ENCODE measurements around the gene SETD1A. TPM values are rescaled to one million over a fixed set of nuclear protein-coding genes. Genes with fewer than 3 reads are reported as not detected.

The SETD1A gene
- total RNA-seq, 1 donor from 2014 or later: 1.6 TPM

DNA sequence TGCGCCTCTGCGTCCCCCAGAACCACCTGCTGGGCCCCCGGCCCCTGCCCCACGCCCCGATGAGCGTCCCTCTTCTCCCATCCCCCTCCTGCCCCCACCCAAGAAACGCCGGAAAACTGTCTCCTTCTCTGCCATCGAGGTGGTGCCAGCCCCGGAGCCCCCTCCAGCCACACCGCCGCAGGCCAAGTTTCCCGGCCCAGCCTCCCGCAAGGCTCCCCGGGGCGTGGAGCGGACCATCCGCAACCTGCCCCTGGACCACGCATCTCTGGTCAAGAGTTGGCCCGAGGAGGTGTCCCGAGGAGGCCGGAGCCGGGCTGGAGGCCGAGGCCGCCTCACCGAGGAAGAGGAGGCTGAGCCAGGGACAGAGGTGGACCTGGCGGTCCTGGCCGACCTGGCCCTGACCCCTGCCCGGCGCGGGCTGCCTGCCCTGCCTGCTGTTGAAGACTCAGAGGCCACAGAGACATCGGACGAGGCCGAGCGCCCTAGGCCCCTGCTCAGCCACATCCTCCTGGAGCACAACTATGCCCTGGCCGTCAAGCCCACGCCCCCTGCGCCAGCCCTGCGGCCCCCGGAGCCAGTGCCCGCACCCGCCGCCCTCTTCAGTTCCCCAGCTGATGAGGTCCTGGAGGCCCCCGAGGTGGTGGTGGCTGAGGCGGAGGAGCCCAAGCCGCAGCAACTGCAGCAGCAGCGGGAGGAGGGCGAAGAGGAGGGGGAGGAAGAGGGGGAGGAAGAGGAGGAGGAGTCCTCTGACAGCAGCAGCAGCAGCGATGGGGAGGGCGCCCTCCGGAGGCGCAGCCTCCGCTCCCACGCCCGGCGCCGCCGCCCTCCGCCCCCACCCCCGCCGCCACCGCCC, 21.8 kb downstream of the SETD1A start:
- no peak for FAIRE-seq
- DNase-seq (ENCODE audit: low spot score in 2 of 2): no peak

- no peak for FAIRE-seq
Measured at GRCh38 chr16:30980023-30980371, 22.4 kb downstream of the SETD1A start.

GRCh38 chr16:30980434-30980833, 22.9 kb downstream of the SETD1A start:
- DNase-seq (ENCODE audit: low spot score in 2 of 2) (no peak), FAIRE-seq (no peak)

More at GRCh38 chr16:30980023-30980371, 22.4 kb downstream of the SETD1A start:
- no peak for DNase-seq (ENCODE audit: low spot score in 2 of 2)

GRCh38 chr16:30980959-30981358, 23.4 kb downstream of the SETD1A start:
- DNase-seq (ENCODE audit: low spot score in 2 of 2) (no peak), FAIRE-seq (no peak)

GRCh38 chr16:30982548-30983288, 25.2 kb downstream of the SETD1A start:
- FAIRE-seq: no peak
- DNase-seq (ENCODE audit: low spot score in 2 of 2): no peak

GRCh38 chr16:30983289-30983889, 25.8 kb downstream of the SETD1A start:
- no peak for DNase-seq (ENCODE audit: low spot score in 2 of 2)
- no peak for FAIRE-seq

DNA sequence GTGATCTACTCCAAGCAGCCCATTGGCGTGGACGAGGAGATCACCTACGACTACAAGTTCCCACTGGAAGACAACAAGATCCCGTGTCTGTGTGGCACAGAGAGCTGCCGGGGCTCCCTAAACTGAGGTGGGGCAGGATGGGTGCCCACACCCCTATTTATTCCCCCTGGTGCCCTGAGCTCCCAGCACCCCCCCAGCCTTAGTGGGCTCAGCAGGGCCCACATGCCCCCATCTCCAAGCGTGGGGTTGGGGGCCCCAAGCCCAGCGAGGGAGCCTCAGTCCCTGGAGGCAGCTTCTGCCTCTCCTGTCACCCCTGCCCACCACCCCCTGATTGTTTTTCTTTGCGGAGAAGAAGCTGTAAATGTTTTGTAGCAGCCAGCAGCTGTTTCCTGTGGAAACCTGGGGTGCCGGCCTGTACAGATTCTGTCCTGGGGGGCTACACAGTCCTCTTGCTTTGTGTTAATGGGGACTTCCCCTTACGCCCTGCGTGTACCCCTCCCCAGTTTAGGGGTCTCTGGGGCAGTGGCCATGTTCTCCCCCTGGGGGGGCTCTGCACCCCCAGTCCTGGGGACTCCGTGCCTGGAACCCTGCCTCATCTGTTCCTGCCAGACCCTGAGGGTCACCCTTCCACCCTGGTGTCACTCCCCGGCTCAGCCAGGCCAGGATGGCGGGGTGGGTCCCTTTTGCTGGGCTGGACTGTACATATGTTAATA, 26.5 kb downstream of the SETD1A start:
- DNase-seq (ENCODE audit: low spot score in 2 of 2) (no peak), FAIRE-seq (no peak)

DNA sequence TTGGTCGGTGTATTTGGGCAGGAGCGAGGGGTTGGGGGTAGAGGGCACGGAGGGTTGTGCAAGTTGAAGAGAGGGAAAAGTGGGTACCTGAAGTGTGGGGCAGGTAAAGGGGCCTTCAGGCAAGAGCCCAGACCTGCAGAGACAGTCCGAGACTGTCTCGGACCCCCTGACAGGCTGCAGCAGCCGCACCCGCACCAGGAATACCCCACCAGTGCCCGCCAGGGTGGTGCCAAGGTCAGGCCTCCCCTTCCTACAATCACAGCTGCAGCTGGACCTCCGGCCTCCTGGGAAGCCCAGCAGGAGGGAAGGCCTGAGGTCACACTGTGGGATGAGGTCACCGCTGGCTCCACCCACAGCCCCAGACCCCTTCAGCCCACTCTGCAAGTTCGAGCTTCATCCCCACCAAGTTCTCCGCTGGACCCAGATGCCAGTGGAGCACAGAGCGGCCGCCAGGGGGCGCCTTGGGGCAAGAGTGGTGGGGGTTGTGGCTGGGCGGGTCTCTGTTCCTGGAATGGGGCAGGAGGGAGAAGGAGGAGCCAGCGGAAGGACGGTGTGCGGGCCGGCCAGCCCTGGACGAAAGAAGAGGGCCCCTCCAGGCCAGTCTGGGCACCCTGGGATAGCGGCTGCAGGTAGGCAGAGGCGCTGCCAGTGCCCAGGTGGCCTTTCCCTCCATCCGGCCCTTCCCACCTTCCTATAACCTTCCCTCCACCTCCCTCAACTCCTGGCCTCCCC, 27.3 kb downstream of the SETD1A start, which contains the start of gene HSD3B7:
TSS of gene HSD3B7 (plus strand) at position 539 of the 732 bp plus-strand sequence. CDS start 452 bp downstream, outside the sequence.
- FAIRE-seq (no peak), DNase-seq (ENCODE audit: low spot score in 2 of 2) (peak; percentile 88 to 97)

DNA sequence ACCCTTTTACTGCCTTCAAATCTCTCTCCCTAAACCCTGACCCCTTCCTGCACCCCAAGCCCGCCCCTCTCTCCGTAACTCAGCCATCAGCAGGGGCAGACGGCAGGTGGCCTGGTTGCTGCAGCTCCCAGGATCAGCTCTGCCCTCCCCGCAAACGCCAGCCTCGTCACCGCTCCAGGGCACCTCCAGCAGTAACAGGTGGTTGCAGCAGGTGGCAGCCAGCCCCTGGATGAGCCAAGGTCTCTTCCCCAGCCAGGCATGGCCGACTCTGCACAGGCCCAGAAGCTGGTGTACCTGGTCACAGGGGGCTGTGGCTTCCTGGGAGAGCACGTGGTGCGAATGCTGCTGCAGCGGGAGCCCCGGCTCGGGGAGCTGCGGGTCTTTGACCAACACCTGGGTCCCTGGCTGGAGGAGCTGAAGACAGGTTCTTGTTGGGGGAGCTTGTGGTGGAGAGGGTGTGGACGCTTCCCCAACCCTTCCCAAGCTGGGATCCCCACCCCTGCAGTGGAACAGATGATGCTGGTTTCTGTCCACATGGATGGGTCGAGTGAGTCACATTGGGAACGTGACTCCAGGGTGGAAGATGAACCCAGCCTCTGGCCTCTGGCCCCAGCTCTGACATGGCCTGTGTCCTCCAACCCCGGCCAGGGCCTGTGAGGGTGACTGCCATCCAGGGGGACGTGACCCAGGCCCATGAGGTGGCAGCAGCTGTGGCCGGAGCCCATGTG, 28.0 kb downstream of the SETD1A start:
- FAIRE-seq: no peak
- DNase-seq (ENCODE audit: low spot score in 2 of 2): no peak

DNA sequence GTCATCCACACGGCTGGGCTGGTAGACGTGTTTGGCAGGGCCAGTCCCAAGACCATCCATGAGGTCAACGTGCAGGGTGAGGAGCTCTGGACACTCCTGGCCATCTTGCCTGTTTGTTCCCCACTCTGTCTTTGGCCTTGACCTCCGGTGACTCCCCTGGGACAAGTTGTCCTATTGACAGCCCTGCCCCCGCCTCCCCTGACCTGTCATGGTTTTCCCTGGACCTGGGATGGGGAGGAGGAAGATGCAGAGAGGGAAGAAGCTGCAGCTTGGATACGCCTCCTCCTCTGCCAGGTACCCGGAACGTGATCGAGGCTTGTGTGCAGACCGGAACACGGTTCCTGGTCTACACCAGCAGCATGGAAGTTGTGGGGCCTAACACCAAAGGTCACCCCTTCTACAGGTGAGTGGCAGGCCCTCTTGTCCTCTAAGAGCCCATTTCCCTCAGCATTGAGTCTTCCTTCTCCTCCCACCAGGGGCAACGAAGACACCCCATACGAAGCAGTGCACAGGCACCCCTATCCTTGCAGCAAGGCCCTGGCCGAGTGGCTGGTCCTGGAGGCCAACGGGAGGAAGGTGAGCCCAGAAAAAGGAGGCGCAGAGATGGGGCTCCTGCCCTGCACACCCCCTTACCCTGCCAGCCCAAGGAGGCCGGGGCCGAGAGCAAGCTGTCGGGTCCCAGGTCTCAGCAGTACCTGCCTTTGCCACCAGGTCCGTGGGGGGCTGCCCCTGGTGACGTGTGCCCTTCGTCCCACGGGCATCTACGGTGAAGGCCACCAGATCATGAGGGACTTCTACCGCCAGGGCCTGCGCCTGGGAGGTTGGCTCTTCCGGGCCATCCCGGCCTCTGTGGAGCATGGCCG, 28.8 kb downstream of the SETD1A start:
- FAIRE-seq (no peak), DNase-seq (ENCODE audit: low spot score in 2 of 2) (no peak)

- DNase-seq (ENCODE audit: low spot score in 2 of 2) (no peak), FAIRE-seq (no peak)
Measured at GRCh38 chr16:30987581-30988190, 30.1 kb downstream of the SETD1A start.

- FAIRE-seq (no peak), DNase-seq (ENCODE audit: low spot score in 2 of 2) (no peak)
Measured at GRCh38 chr16:30989469-30990047, 32.0 kb downstream of the SETD1A start.

DNA sequence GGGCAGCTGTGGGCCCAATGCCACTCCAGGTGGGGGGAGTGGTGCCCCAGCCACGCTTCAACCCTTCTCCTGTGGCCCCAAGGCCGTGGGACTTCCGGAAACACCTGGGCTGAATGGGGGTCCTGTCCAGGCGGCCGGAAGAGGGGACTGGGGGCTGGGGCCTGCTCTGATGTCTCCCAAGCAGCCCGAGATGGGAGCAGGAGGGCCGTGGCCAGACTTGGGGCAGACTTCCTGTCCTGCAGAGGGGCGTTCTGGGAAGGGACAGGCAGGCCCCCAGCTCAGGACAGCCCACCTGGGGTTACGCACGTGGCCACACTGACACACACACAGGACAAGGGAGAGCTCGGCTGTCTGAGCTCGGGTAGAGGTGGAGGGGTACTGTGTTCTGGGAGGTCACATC, 32.6 kb downstream of the SETD1A start:
- FAIRE-seq (no peak), DNase-seq (ENCODE audit: low spot score in 2 of 2) (no peak)

DNA sequence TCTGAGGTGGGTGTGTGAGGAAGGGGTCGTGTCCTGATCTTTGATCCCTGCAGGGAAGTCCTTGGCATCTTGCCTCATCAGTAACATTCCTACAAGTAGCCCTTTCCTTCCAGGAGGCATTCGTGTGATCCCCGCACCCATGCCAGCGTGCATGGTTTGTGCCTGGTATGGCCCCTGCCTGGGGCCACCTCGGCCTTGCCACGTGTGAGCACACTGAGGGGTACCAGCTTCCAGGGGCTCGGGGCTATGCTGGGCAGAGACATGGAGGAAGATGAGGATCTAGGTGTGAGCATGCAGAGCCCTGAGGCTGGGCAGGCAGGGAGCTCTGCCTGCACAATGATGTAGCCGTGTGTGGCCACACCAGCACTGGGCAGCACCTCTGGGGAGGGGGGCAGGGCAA, 33.5 kb downstream of the SETD1A start:
- no peak for DNase-seq (ENCODE audit: low spot score in 2 of 2)
- FAIRE-seq: no peak

DNA sequence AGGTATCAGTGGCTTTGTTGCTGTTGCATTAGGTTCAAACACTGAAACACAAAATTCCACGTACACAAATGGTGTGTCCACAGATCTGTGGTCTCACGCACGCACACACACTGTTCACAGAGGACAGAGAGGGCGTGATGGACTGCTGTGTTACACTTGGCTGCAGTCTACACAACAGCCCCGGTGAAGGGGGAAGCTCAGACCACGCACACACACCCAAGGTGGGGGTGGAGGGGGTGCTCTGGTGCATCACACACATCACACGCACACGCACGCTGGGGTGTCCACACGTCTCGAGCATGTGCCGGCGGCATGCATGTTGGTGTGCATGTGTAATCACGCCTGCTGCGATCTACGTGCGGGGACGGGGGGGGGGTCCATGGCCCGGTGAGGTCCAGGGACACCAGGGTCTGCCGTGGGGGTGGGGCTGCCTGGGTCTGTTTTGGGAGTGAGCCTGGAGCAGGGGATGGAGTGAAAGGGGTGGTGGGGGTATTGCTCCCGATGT, 34.8 kb downstream of the SETD1A start:
- no peak for DNase-seq (ENCODE audit: low spot score in 2 of 2)
- FAIRE-seq: no peak

GRCh38 chr16:30992931-30993816, 35.6 kb downstream of the SETD1A start:
- FAIRE-seq (no peak), DNase-seq (ENCODE audit: low spot score in 2 of 2) (no peak)

Data from frontal cortex (tissue), 4 donors.